Dendritic cell treated with granulocyte-macrophage colony-stimulating factor and Interleukin-4, amounts not matched to agents 40 ng/mL and 50 ng/mL, for 4 days (primary cell): ENCODE results near the gene AXIN1.
"Not testable (repeated sequence)": the region's sequence is repeated elsewhere in the genome, so short reads cannot be mapped to it uniquely, and the experiment has no call there.

Experiments used
- H3K27ac Mint-ChIP-seq: one replicate; pipeline ENCODE4 v1.8.0; 2022; ENCODE audit warnings: mild to moderate bottlenecking, mixed read lengths
- H3K27me3 Mint-ChIP-seq: one replicate; pipeline ENCODE4 v1.8.0; 2022; ENCODE audit warnings: mild to moderate bottlenecking, mixed read lengths
- H3K36me3 Mint-ChIP-seq: one replicate; pipeline ENCODE4 v1.8.0; 2022; ENCODE audit warnings: low read depth, mixed read lengths
- H3K4me1 Mint-ChIP-seq: one replicate; pipeline ENCODE4 v1.8.0; 2022; ENCODE audit warnings: low read depth, mixed read lengths
- H3K4me3 Mint-ChIP-seq: one replicate; pipeline ENCODE4 v1.8.0; 2022; ENCODE audit warnings: mild to moderate bottlenecking, moderate library complexity, mixed read lengths
- H3K9me3 Mint-ChIP-seq: one replicate; pipeline ENCODE4 v1.8.0; 2022; ENCODE audit warnings: mixed read lengths
- intact Hi-C: fragments of 100-400 bp; cut with micrococcal nuclease; formaldehyde crosslinking; loops from one replicate; pipeline ENCODE4 v1.15.0; 2022

AXIN1 gene

GRCh38 chr16:268141-269053 lies 84.1 kb downstream of the AXIN1 start:
- Mint-ChIP-seq H3K27ac (no peak overlapping the region), H3K9me3 (no peaks in the 10 kb centered on the region), H3K36me3 (peaks cover 28% of the 10 kb centered on the region), H3K27me3 (peaks cover 3% of the 10 kb centered on the region), H3K4me1 (no peaks in the 10 kb centered on the region), H3K4me3 (no peak overlapping the region)
- intact Hi-C loops, result no loop called here

- H3K27me3 Mint-ChIP-seq, H3K9me3 Mint-ChIP-seq, H3K4me3 Mint-ChIP-seq, H3K27ac Mint-ChIP-seq, intact Hi-C loops, H3K4me1 Mint-ChIP-seq: not testable (repeated sequence)
- H3K36me3 Mint-ChIP-seq, result peaks cover 37% of the 10 kb centered on the region
Measured at GRCh38 chr16:267562-267961, 85.0 kb downstream of the AXIN1 start.

GRCh38 chr16:266258-267164 lies 86.0 kb downstream of the AXIN1 start:
- intact Hi-C loops, result no loop called here
- Mint-ChIP-seq H3K27ac (no peak overlapping the region), H3K36me3 (peaks cover 47% of the 10 kb centered on the region), H3K27me3 (no peaks in the 10 kb centered on the region), H3K4me3 (no peak overlapping the region), H3K4me1 (no peaks in the 10 kb centered on the region), H3K9me3 (no peaks in the 10 kb centered on the region)

- no peak overlapping the region for H3K4me3 Mint-ChIP-seq
Measured at GRCh38 chr16:265711-266110, 86.8 kb downstream of the AXIN1 start.

GRCh38 chr16:265002-265529 lies 87.5 kb downstream of the AXIN1 start:
- H3K36me3 Mint-ChIP-seq, result peaks cover 62% of the 10 kb centered on the region
- H3K4me3 Mint-ChIP-seq, result no peak overlapping the region
- intact Hi-C loops, result no loop called here
- H3K9me3 Mint-ChIP-seq, result no peaks in the 10 kb centered on the region
- H3K27ac Mint-ChIP-seq, result no peak overlapping the region
- H3K4me1 Mint-ChIP-seq, result no peaks in the 10 kb centered on the region
- no peaks in the 10 kb centered on the region for H3K27me3 Mint-ChIP-seq

More at GRCh38 chr16:265711-266110, 86.8 kb downstream of the AXIN1 start:
- Mint-ChIP-seq H3K36me3 (peaks cover 55% of the 10 kb centered on the region), H3K27me3 (no peaks in the 10 kb centered on the region), H3K27ac (no peak overlapping the region), H3K4me1 (no peaks in the 10 kb centered on the region), H3K9me3 (no peaks in the 10 kb centered on the region)
- intact Hi-C loops, result no loop called here

- Mint-ChIP-seq H3K4me1 (no peaks in the 10 kb centered on the region), H3K4me3 (no peak overlapping the region), H3K27ac (no peak overlapping the region), H3K27me3 (no peaks in the 10 kb centered on the region), H3K9me3 (no peaks in the 10 kb centered on the region), H3K36me3 (peaks cover 67% of the 10 kb centered on the region)
- intact Hi-C loops, result no loop called here
Measured at GRCh38 chr16:264440-264951, 88.0 kb downstream of the AXIN1 start.

GRCh38 chr16:263944-264343 lies 88.6 kb downstream of the AXIN1 start:
- Mint-ChIP-seq H3K27me3 (no peaks in the 10 kb centered on the region), H3K9me3 (no peaks in the 10 kb centered on the region), H3K36me3 (peaks cover 73% of the 10 kb centered on the region), H3K4me1 (no peaks in the 10 kb centered on the region), H3K27ac (no peak overlapping the region), H3K4me3 (no peak overlapping the region)
- intact Hi-C loops, result no loop called here

GRCh38 chr16:263182-263774 lies 89.2 kb downstream of the AXIN1 start:
- Mint-ChIP-seq H3K27me3 (no peaks in the 10 kb centered on the region), H3K36me3 (peaks cover 80% of the 10 kb centered on the region), H3K4me3 (no peak overlapping the region), H3K4me1 (no peaks in the 10 kb centered on the region), H3K27ac (no peak overlapping the region), H3K9me3 (no peaks in the 10 kb centered on the region)
- intact Hi-C loops, result no loop called here

- intact Hi-C loops, result no loop called here
- Mint-ChIP-seq H3K27me3 (no peaks in the 10 kb centered on the region), H3K36me3 (peaks cover 90% of the 10 kb centered on the region), H3K4me3 (no peak overlapping the region), H3K9me3 (no peaks in the 10 kb centered on the region), H3K27ac (no peak overlapping the region), H3K4me1 (no peaks in the 10 kb centered on the region)
Measured at GRCh38 chr16:262121-262745, 90.3 kb downstream of the AXIN1 start.

- peaks cover 100% of the 10 kb centered on the region for H3K36me3 Mint-ChIP-seq
- no peaks in the 10 kb centered on the region for H3K27me3 Mint-ChIP-seq
- intact Hi-C loops, result no loop called here
- H3K27ac Mint-ChIP-seq, result no peak overlapping the region
- no peak overlapping the region for H3K4me3 Mint-ChIP-seq
- H3K9me3 Mint-ChIP-seq, result no peaks in the 10 kb centered on the region
- no peaks in the 10 kb centered on the region for H3K4me1 Mint-ChIP-seq
Measured at GRCh38 chr16:261031-261691, 91.4 kb downstream of the AXIN1 start.

- Mint-ChIP-seq H3K9me3 (no peaks in the 10 kb centered on the region), H3K4me1 (no peaks in the 10 kb centered on the region), H3K36me3 (peaks cover 100% of the 10 kb centered on the region), H3K27ac (no peak overlapping the region), H3K27me3 (no peaks in the 10 kb centered on the region), H3K4me3 (no peak overlapping the region)
- intact Hi-C loops, result no loop called here
Measured at GRCh38 chr16:260326-260725, 92.2 kb downstream of the AXIN1 start.

GRCh38 chr16:259814-260253 lies 92.7 kb downstream of the AXIN1 start:
- Mint-ChIP-seq H3K27ac (no peak overlapping the region), H3K4me1 (no peaks in the 10 kb centered on the region), H3K9me3 (no peaks in the 10 kb centered on the region), H3K36me3 (peaks cover 100% of the 10 kb centered on the region), H3K4me3 (no peak overlapping the region), H3K27me3 (no peaks in the 10 kb centered on the region)
- intact Hi-C loops, result no loop called here

- Mint-ChIP-seq H3K36me3 (peaks cover 100% of the 10 kb centered on the region), H3K4me3 (no peak overlapping the region), H3K9me3 (no peaks in the 10 kb centered on the region), H3K27ac (no peak overlapping the region), H3K4me1 (no peaks in the 10 kb centered on the region), H3K27me3 (no peaks in the 10 kb centered on the region)
- intact Hi-C loops, result no loop called here
Measured at GRCh38 chr16:259226-259625, 93.3 kb downstream of the AXIN1 start.
